ENCODE measurements around the gene TACC2.

TACC2 gene

DNA sequence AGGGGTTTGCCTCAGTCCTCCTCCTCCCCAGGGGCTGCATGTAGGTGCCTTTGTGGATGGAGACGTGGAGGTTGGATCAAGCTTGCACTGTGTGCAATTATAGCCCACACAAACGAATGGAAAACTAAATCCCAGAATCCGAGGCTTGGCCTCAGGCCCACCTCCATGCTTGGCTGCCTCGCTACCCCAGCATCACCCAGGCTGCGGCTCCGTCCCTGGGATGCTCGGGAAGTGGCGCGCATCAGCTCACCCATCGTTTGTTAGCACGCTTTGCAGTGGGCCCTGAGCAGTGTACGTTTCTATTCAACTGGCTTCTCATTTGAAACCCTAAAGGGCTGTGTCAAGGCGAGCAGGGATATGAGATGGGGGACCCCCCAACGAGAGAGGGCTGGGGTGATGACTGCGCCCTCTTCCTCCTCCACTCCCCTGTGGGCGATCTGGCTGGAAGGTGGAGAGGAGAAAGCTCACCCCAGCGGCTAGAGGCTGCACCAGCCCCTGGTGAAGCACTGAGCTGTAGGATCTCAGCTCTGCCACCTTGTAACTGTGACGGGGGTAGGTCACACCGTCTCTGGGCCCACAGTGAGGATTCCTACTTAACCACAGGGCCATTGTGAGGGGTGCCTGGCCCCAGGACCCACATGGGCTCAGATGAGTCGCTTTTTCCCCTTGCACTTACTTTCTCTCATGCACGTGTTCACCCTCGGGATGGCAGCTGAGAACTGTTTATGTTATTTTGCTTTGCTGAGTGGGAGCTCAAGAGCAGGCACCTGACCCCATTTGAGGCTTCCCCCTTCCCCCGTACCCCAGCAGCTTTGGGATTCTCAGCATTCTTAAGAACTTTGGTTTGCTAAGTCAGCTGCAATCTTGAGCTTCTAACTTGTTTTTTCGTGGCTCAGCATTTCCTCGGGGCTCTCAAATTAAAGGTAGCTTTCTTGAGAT lies 269.4 kb downstream of the TACC2 start:
- DNase-seq = peak; percentile 10

- DNase-seq = no peak
Measured at GRCh38 chr10:122259075-122259466, 270.1 kb downstream of the TACC2 start.

DNA sequence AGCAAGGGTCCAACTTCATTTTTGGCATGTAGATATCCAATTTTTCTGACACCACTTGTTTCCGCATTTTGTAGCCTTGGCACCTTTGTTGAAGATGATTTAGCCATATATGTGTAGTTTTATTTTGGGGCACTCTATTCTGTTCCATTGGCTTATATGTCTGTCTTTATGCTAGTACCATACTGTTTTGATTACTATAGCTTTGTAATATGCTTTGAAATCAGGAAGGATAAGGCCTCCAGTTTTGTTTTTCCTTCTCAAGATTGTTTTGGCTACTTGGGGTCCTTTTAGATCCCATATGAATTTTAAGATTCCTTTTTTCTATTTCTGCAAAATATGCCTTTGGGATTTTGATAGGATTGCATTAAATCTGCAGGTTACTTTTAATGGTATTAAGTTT lies 272.6 kb downstream of the TACC2 start:
- no peak for DNase-seq

DNA sequence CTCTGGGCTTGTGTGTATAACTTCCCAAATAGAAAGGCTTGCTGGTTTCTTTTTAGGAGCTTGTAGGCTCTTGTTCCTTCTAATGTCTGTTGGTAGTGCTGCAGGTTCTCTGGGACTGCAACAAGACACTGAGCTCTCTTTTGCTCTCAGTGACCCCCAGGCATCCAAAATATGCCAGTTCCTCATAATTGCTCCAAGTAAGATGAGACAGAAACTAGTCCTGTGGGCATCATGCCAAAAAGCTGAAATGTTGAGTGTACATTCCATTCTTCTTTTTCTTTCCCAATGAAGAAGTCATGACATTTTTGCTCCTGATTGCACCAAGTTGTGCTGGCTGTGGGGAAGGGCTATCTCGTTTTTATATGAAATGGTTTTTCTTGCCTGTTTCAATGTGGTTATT lies 275.0 kb downstream of the TACC2 start:
- peak; percentile 76 for DNase-seq

DNA sequence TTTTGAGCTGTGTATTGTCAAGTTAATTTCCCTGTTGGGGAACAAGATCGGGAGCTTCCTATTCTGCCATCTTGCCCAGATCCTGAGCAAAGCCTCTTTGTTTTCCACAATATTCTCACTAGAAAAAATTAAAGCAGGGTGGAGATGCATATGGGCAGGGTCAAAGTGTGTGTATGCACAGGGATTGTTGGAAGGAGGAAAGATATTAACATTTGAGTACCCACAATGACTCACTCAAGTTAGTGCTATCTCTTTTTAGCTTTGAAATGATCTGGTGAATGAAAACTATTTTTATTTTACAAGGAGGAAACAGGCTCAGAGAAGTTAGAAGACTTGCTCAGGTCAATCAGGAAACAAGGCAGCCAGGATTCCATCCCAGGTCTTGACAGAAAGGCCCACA lies 275.5 kb downstream of the TACC2 start:
- peak; percentile 19 for DNase-seq

DNA sequence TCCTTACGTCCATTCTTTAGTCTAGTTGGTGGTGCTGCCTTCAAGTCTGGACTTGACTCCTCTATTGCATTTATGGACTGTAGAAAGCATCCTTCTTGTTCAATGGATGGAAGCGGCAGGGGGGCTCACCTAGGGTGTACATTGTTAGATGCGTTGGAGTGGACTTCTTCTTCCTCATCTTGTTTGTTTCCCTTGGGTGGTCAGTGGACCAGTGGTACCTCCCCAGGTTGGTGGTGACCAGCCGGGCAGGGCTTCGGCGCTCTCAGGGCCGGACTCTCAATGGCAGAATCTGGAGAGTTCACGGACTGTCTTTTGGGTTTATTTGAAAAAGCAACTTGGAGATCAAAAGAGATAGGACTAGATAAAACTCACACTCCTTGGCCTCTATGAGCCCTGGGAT lies 276.0 kb downstream of the TACC2 start:
- DNase-seq = no peak

DNA sequence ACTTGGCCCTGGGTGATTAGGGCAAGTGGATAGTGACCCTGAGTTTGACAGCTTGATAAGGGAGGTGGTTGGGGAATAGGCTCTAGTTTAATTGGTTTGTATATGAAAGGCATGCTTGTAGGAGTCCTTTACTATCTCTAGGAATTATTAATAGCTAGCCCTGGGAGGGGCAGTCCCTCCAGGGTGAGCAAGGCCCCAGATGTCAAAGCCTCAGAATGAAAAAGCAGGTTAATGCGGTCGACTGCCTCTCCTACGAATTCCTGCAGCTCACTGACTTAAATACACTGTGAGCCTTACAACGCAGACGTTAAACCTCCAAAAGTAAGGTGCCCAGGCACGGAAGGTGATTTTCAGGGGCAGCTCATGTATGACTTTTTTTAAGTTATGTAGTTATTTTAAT lies 276.9 kb downstream of the TACC2 start:
- peak; percentile 86 for DNase-seq

GRCh38 chr10:122267849-122268737 lies 279.1 kb downstream of the TACC2 start:
- DNase-seq = peak; percentile 33

DNA sequence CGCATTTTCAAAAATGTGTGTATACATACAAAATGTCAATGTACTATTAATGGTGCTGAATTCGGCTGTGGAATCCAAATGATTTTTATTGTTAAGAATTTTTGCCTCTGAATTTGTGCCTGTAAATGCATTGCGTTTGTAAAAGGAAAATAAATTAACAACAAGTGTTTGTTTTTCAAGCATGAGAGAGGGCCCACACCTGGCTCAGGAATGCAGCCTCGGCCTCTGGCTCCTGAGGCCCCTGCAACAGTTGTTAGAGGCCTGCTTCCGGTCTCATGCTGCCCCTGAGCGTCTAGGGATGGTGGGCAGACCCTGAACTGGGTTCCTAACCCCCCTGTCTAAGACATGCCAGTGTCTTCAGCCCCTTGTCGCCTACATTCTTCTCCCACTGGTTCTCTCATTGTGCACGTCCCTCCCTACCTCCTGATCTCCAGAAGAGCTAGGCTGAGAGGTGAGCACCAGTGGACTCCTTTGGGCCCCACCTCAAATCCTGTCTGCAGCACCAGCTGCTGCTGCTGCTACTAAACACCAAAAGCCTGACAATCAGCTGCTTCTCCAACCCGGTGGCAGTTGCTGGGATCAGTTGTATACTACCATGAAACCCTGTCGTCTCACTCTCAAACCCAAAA lies 280.2 kb downstream of the TACC2 start:
- DNase-seq = no peak

- no peak for DNase-seq
Measured at GRCh38 chr10:122271076-122271475, 282.1 kb downstream of the TACC2 start, which contains the start of gene BTBD16. Gene BTBD16, plus strand, starts transcription at chr10:122271296. Its CDS starts 3,786 bp downstream, at chr10:122275082.

DNA sequence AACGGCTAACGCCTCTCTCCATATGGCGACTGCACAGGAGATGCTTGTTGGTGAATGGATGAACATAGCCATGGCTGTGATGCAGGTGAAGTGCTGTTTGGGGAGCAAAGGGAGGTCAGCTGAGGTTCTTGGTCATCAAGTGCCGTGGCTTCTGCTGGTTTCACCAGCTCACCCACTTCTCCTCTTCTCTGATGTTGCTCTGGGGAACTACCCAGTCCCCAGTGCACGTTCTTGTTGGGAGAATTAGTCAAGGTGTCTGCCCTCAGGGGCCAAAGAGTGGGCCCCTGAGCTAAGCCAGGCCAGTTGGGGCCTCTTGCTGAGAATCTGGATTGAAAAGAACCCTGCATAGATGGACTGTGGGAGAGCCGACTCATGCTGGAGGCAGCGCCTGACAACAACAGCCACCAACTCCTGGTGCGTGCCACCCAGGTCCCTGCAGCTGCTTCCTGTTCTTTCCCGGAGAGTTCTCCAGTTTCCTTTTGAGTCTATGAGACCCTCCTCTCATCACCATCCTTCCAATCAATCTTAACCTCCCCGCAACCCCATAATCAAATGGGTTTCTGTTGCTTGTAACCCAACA lies 285.1 kb downstream of the TACC2 start:
- DNase-seq = no peak

GRCh38 chr10:122276611-122277208 lies 287.7 kb downstream of the TACC2 start:
- DNase-seq = no peak

- no peak for DNase-seq
Measured at GRCh38 chr10:122277526-122278136, 288.7 kb downstream of the TACC2 start.

GRCh38 chr10:122279725-122280141 lies 290.8 kb downstream of the TACC2 start:
- DNase-seq = peak; percentile 29

- no peak for DNase-seq
Measured at GRCh38 chr10:122280156-122280555, 291.2 kb downstream of the TACC2 start.

- no peak for DNase-seq
Measured at GRCh38 chr10:122281018-122281626, 292.2 kb downstream of the TACC2 start.

DNA sequence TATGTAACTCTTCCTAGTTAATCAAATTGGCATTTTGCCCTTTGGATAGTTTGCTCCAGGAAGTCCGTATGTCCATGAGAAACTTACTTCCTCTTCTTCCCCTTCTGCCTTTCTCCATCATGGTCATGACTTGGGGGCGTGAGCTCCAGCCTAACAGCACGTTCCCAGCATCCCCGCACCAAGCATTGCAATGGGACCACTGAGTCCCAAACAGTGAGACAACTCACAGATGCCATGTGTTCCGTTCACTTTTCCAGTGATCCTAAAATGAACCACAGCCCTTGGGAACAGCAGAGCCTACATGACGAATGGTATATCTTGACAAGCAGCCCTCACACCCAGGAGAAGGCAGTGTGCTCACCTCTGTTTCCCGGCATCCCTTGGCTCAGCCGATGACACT lies 292.8 kb downstream of the TACC2 start:
- DNase-seq = no peak

- peak; percentile 85 for DNase-seq
Measured at GRCh38 chr10:122282253-122282671, 293.3 kb downstream of the TACC2 start.

GRCh38 chr10:122282909-122283308 lies 293.9 kb downstream of the TACC2 start:
- DNase-seq = no peak

GRCh38 chr10:122285506-122286444 lies 296.8 kb downstream of the TACC2 start:
- no peak for DNase-seq

Data from kidney glomerular epithelial cell (primary cell).